Measurements from ENCODE around the gene XKR7. TPM values are rescaled to one million over a fixed set of nuclear protein-coding genes. Genes with fewer than 3 reads are reported as not detected.

The XKR7 gene
- total and polyA plus RNA-seq, 4 donors: 0.02 to 0.12 (median 0.05) TPM

GRCh38 chr20:31990641-31991338 is 22.8 kb downstream of the XKR7 start:
- 64 to 73% methylated on average over 6 of the region's 6 CpGs for WGBS, 2 donors
- peak in 2 of 3 donors; percentile 29 to 46 for DNase-seq
- Histone ChIP-seq H3K4me1 (ENCODE audit: control insufficient read depth in 5 of 5, insufficient read depth in 5 of 5, low read length in 5 of 5) (peaks cover 0 to 3% (median 0%) of the 10 kb centered on the region in 5 donors), H3K27ac (ENCODE audit: low read depth in 1 of 2, low read length in 1 of 2) (no peak overlapping the region), H3K27me3 (ENCODE audit: control insufficient read depth in 3 of 3, insufficient read depth in 3 of 3, low read length in 2 of 3) (peaks cover 4 to 33% (median 20%) of the 10 kb centered on the region in 3 donors), H3K9ac (ENCODE audit: insufficient read depth in 1 of 2, low read length in 2 of 2) (no peak overlapping the region), H3K9me3 (ENCODE audit: control insufficient read depth in 4 of 4, insufficient read depth in 3 of 4, low read length in 3 of 4) (no peaks in the 10 kb centered on the region), H3K4me3 (no peak overlapping the region), H3K36me3 (ENCODE audit: control insufficient read depth in 4 of 4, insufficient read depth in 4 of 4, low read length in 4 of 4) (no peaks in the 10 kb centered on the region)
- no peak for TF ChIP-seq CTCF (IDR thresholded peaks at IDR 0.05; ENCODE audit: control extremely low read depth, extremely low read depth)
- no peak for ATAC-seq (ENCODE audit: insufficient read depth, low FRiP score)

GRCh38 chr20:31991339-31991705 is 23.4 kb downstream of the XKR7 start:
- WGBS, 2 donors: 53 to 80% methylated on average over 1 of the region's 1 CpG
- no peak for ATAC-seq (ENCODE audit: insufficient read depth, low FRiP score)

DNA sequence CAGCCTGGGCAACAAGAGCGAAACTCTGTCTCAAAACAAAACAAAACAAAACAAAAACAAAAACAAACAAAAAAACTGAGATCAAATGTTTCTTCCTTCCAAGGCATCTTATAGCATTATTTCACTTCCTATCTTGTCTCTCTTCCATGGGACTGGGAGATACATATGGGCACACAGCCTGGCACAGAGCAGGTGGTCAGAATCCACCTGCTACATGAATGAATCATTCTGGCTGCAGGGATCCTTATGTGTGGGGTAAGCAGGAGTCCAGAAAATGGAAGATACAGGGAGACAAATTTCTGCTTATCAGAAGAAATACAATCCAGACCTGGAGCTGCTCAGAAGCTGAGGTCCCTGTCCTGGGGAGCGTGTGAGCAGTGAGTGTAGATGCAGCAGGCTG is 24.1 kb downstream of the XKR7 start:
- Histone ChIP-seq H3K9ac (ENCODE audit: insufficient read depth in 1 of 2, low read length in 2 of 2) (no peak overlapping the region), H3K4me3 (no peak overlapping the region), H3K4me1 (ENCODE audit: control insufficient read depth in 5 of 5, insufficient read depth in 5 of 5, low read length in 5 of 5) (peaks cover 0 to 3% (median 0%) of the 10 kb centered on the region in 5 donors), H3K9me3 (ENCODE audit: control insufficient read depth in 4 of 4, insufficient read depth in 3 of 4, low read length in 3 of 4) (no peaks in the 10 kb centered on the region), H3K36me3 (ENCODE audit: control insufficient read depth in 4 of 4, insufficient read depth in 4 of 4, low read length in 4 of 4) (no peaks in the 10 kb centered on the region), H3K27me3 (ENCODE audit: control insufficient read depth in 3 of 3, insufficient read depth in 3 of 3, low read length in 2 of 3) (peaks cover 4 to 36% (median 22%) of the 10 kb centered on the region in 3 donors), H3K27ac (ENCODE audit: low read depth in 1 of 2, low read length in 1 of 2) (no peak overlapping the region)
- WGBS, 2 donors: 70 to 94% methylated on average over 2 of the region's 2 CpGs
- DNase-seq (no peak), ATAC-seq (ENCODE audit: insufficient read depth, low FRiP score) (no peak)
- no peak for TF ChIP-seq CTCF (IDR thresholded peaks at IDR 0.05; ENCODE audit: control extremely low read depth, extremely low read depth)

More at GRCh38 chr20:31991339-31991705, 23.4 kb downstream of the XKR7 start:
- H3K9ac ChIP-seq (ENCODE audit: insufficient read depth in 1 of 2, low read length in 2 of 2): no peak overlapping the region
- peaks cover 4 to 36% (median 22%) of the 10 kb centered on the region in 3 donors for H3K27me3 ChIP-seq (ENCODE audit: control insufficient read depth in 3 of 3, insufficient read depth in 3 of 3, low read length in 2 of 3)
- no peaks in the 10 kb centered on the region for H3K36me3 ChIP-seq (ENCODE audit: control insufficient read depth in 4 of 4, insufficient read depth in 4 of 4, low read length in 4 of 4)
- DNase-seq: peak in 1 of 3 donors; percentile 41
- no peak overlapping the region for H3K4me3 ChIP-seq
- no peak for TF ChIP-seq CTCF (IDR thresholded peaks at IDR 0.05; ENCODE audit: control extremely low read depth, extremely low read depth)
- H3K27ac ChIP-seq (ENCODE audit: low read depth in 1 of 2, low read length in 1 of 2): no peak overlapping the region
- H3K4me1 ChIP-seq (ENCODE audit: control insufficient read depth in 5 of 5, insufficient read depth in 5 of 5, low read length in 5 of 5): peaks cover 0 to 3% (median 0%) of the 10 kb centered on the region in 5 donors
- no peaks in the 10 kb centered on the region for H3K9me3 ChIP-seq (ENCODE audit: control insufficient read depth in 4 of 4, insufficient read depth in 3 of 4, low read length in 3 of 4)

Data from lung (tissue), 12 donors.